Tibial nerve (tissue), 4 donors: Measurements from ENCODE around the gene TEX19. TPM values are rescaled to one million over a fixed set of nuclear protein-coding genes. Genes with fewer than 3 reads are reported as not detected.

Experiments used
- DNase-seq, 2 donors: peaks; one replicate each; pipeline ENCODE4 v3.0.0-alpha.2; 2019; ENCODE audit warnings: low spot score in 2 of 2
- H3K27ac ChIP-seq, 4 donors: fragments of 200-600 bp; sonication (generic) in 3 of 4; one replicate each; pipeline ENCODE4 v1.5.1; 2017 to 2019; ENCODE audit warnings: mild to moderate bottlenecking in 1 of 4
- H3K27me3 ChIP-seq, 2 donors: fragments of 200-600 bp; sonication (generic) in 1 of 2; one replicate each; pipeline versions ENCODE4 v1.5.1 to v1.6.0; 2017 to 2019
- H3K36me3 ChIP-seq, 3 donors: fragments of 200-600 bp; sonication (generic); one replicate each; pipeline ENCODE4 v1.5.1; 2018 to 2019
- H3K4me1 ChIP-seq, 4 donors: fragments of 200-600 bp; sonication (generic) in 3 of 4; one replicate each; pipeline ENCODE4 v1.5.1; 2017 to 2019
- H3K4me3 ChIP-seq, 4 donors: fragments of 200-600 bp; sonication (generic) in 3 of 4; one replicate each; pipeline ENCODE4 v1.5.1; 2017 to 2019; ENCODE audit warnings: mild to moderate bottlenecking in 1 of 4, moderate library complexity in 1 of 4
- H3K9me3 ChIP-seq, 4 donors: fragments of 200-600 bp; sonication (generic) in 3 of 4; one replicate each; pipeline ENCODE4 v1.5.1; 2017 to 2019
- CTCF ChIP-seq, 5 experiments: fragments of 200-600 bp in 3 of 5; fragments of 450-650 bp in 2 of 5; sonication (generic) in 3 of 5; IDR thresholded peaks; one replicate each; pipeline ENCODE4 v1.5.1; 2016 to 2019; ENCODE audit warnings: antibody characterized with exemption in 5 of 5, mild to moderate bottlenecking in 3 of 5, moderate library complexity in 2 of 5
- EP300 ChIP-seq, 2 donors: sonication (generic); formaldehyde crosslinking; IDR thresholded peaks; one replicate each; pipeline ENCODE4 v1.6.1; 2017; ENCODE audit warnings: antibody characterized with exemption in 2 of 2, mild to moderate bottlenecking in 1 of 2
- POLR2A ChIP-seq, 2 donors: fragments of 450-650 bp; IDR thresholded peaks; one replicate each; pipeline ENCODE4 v1.6.1; 2017; ENCODE audit warnings: antibody characterized with exemption in 2 of 2, mild to moderate bottlenecking in 2 of 2, moderate library complexity in 2 of 2
- WGBS, 2 donors: methylation state at CpG; one replicate each; pipeline ENCODE4 v1.1.5; 2018; 5-methylcytosine and 5-hydroxymethylcytosine counted together
- total RNA-seq, 4 donors: library from RNA; depleted of rRNA; stranded (reverse); fragments of >200 nt; gene quantifications; one replicate each; pipeline ENCODE4 v1.1.0, GENCODE V29; 2016

TEX19 gene
- total RNA-seq, 4 donors from 2014 or later = not detected

- H3K36me3 ChIP-seq = no peaks in the 10 kb centered on the region
- peaks cover 0 to 4% (median 0%) of the 10 kb centered on the region in 4 donors for H3K9me3 ChIP-seq
- 64 to 67% methylated on average over 27 to 28 of the region's 28 CpGs for WGBS, 2 donors
- H3K27ac ChIP-seq = no peak overlapping the region
- H3K4me3 ChIP-seq = no peak overlapping the region
- peaks cover 0 to 13% (median 0%) of the 10 kb centered on the region in 4 donors for H3K4me1 ChIP-seq
- H3K27me3 ChIP-seq = peaks cover 0 to 16% of the 10 kb centered on the region in 2 donors
- DNase-seq = no peak
- TF ChIP-seq POLR2A (IDR thresholded peaks at IDR 0.05) (no peak), EP300 (IDR thresholded peaks at IDR 0.05) (no peak), CTCF (IDR thresholded peaks at IDR 0.05) (no peak)
Measured at GRCh38 chr17:82342361-82343079, 16.5 kb upstream of the TEX19 start.

GRCh38 chr17:82343560-82343959, 15.5 kb upstream of the TEX19 start:
- peaks cover 0 to 4% (median 0%) of the 10 kb centered on the region in 4 donors for H3K9me3 ChIP-seq
- H3K36me3 ChIP-seq = no peaks in the 10 kb centered on the region
- 84 to 95% methylated on average over 5 of the region's 5 CpGs for WGBS, 2 donors
- DNase-seq = no peak
- H3K27me3 ChIP-seq = peaks cover 0 to 16% of the 10 kb centered on the region in 2 donors
- H3K27ac ChIP-seq = no peak overlapping the region
- H3K4me3 ChIP-seq = no peak overlapping the region
- H3K4me1 ChIP-seq = peaks cover 0 to 15% (median 0%) of the 10 kb centered on the region in 4 donors
- TF ChIP-seq CTCF (IDR thresholded peaks at IDR 0.05) (no peak), EP300 (IDR thresholded peaks at IDR 0.05) (no peak), POLR2A (IDR thresholded peaks at IDR 0.05) (no peak)

GRCh38 chr17:82344175-82344907, 14.7 kb upstream of the TEX19 start:
- H3K27me3 ChIP-seq = peaks cover 0 to 16% of the 10 kb centered on the region in 2 donors
- H3K4me3 ChIP-seq = no peak overlapping the region
- no peak overlapping the region for H3K27ac ChIP-seq
- no peak for DNase-seq
- H3K36me3 ChIP-seq = no peaks in the 10 kb centered on the region
- 76 to 85% methylated on average over 21 to 24 of the region's 24 CpGs for WGBS, 2 donors
- no peak for TF ChIP-seq POLR2A (IDR thresholded peaks at IDR 0.05)
- TF ChIP-seq EP300 (IDR thresholded peaks at IDR 0.05) = no peak
- no peak for TF ChIP-seq CTCF (IDR thresholded peaks at IDR 0.05)
- H3K9me3 ChIP-seq = peaks cover 0 to 4% (median 0%) of the 10 kb centered on the region in 4 donors
- H3K4me1 ChIP-seq = peaks cover 0 to 12% (median 0%) of the 10 kb centered on the region in 4 donors

- H3K27ac ChIP-seq = no peak overlapping the region
- no peak for DNase-seq
- H3K9me3 ChIP-seq = peaks cover 0 to 4% (median 0%) of the 10 kb centered on the region in 4 donors
- H3K4me1 ChIP-seq = peaks cover 0 to 14% (median 0%) of the 10 kb centered on the region in 4 donors
- H3K36me3 ChIP-seq = no peaks in the 10 kb centered on the region
- no peak for TF ChIP-seq CTCF (IDR thresholded peaks at IDR 0.05)
- TF ChIP-seq EP300 (IDR thresholded peaks at IDR 0.05) = no peak
- TF ChIP-seq POLR2A (IDR thresholded peaks at IDR 0.05) = no peak
- H3K27me3 ChIP-seq = peaks cover 0 to 16% of the 10 kb centered on the region in 2 donors
- H3K4me3 ChIP-seq = no peak overlapping the region
- 79 to 81% methylated on average over 36 to 42 of the region's 42 CpGs for whole genome bisulfite sequencing, 2 donors
Measured at GRCh38 chr17:82345151-82345976, 13.7 kb upstream of the TEX19 start.
